IPS-NIHi7 (cell line): Measurements from ENCODE around the gene TMEM33.

Experiments
- DNase-seq: peaks from one replicate; pipeline ENCODE4 v3.0.0; 2012; ENCODE audit warnings: mixed read lengths; ENCODE audit errors: extremely low spot score

Gene TMEM33

GRCh38 chr4:41998019-41998418 lies 62.8 kb downstream of the TMEM33 start:
- DNase-seq: no peak

GRCh38 chr4:41999321-41999720 lies 64.1 kb downstream of the TMEM33 start:
- no peak for DNase-seq

GRCh38 chr4:42008011-42008786 lies 73.0 kb downstream of the TMEM33 start:
- no peak for DNase-seq
